OCI-LY1 (cell line): Measurements from ENCODE around the gene TYMS.

Experiments
- CTCF ChIP-seq: fragments of 200-600 bp; sonication (generic), shearing (Covaris generic); IDR thresholded peaks from 2 replicates; pipeline ENCODE4 v1.5.1; 2017; ENCODE audit warnings: mild to moderate bottlenecking, antibody characterized with exemption, low read length, moderate library complexity, mixed read lengths
- EZH2 ChIP-seq: fragments of 200-600 bp; sonication (generic), shearing (Covaris generic); IDR thresholded peaks from 2 replicates; pipeline ENCODE4 v1.8.0; 2017; ENCODE audit warnings: borderline replicate concordance, mixed run types, mild to moderate bottlenecking, antibody characterized with exemption, low read length, moderate library complexity, mixed read lengths

GRCh38 chr18:677145-677544 lies 19.7 kb downstream of the TYMS start:
- TF ChIP-seq CTCF (no peak), EZH2 (no peak)
